Adipose tissue (tissue), 3 donors: ENCODE data around the gene TECTB. TPM values are rescaled to one million over a fixed set of nuclear protein-coding genes. Genes with fewer than 3 reads are reported as not detected.
"Not testable (repeated sequence)": the region's sequence is repeated elsewhere in the genome, so short reads cannot be mapped to it uniquely, and the experiment has no call there.

Experiments used
- H3K27ac ChIP-seq: one replicate; pipeline ENCODE4 v1.5.1; 2013; ENCODE audit warnings: low read depth, low read length
- WGBS, 3 donors: extraction: QIAGEN DNeasy Blood & Tissue Kit; methylation state at CpG; one replicate each; pipeline ENCODE4 v1.1.7; 2013; 5-methylcytosine and 5-hydroxymethylcytosine counted together
- polyA plus RNA-seq, 3 donors: library from polyadenylated mRNA; stranded (reverse); fragments of 200-250 nt; gene quantifications; one replicate each; pipeline ENCODE4 v1.2.3, GENCODE V29; 2013
- donor health status: healthy with polysubstance abuse.
- donor health status: Bipolar disorder and iron deficiency.
- donor health status: healthy.

The TECTB gene
- polyA plus RNA-seq, result under 1 TPM in 1 of 3 donors, not detected in 2; 0.03 TPM

DNA sequence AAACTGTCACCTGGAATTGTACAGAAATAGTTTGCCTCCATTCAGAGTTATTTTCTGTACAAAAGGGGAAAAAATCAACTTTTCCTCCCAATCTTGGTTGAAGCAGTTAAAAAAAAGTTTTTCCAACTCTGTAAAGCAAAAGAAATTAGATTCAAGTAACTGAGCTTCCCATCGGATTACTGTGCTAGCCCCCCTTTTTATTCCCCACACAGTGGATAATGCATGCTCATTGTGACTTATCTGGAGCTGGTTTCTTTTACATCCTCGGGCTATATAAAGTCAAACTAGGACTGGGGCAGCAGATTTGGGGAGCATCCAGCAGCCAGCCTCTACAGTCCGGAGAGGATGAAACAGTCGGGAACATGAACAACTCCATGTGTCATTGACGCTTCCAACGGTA, at the start of gene TECTB:
Gene TECTB, plus strand, starts transcription at position 301 of the 400 bp plus-strand sequence. CDS start 335 bp downstream, outside the sequence.
- no peak within 1 kb of the TSS for H3K27ac ChIP-seq
- 68 to 75% (median 74%) methylated on average over 6 of the region's 6 CpGs for WGBS, 3 donors

DNA sequence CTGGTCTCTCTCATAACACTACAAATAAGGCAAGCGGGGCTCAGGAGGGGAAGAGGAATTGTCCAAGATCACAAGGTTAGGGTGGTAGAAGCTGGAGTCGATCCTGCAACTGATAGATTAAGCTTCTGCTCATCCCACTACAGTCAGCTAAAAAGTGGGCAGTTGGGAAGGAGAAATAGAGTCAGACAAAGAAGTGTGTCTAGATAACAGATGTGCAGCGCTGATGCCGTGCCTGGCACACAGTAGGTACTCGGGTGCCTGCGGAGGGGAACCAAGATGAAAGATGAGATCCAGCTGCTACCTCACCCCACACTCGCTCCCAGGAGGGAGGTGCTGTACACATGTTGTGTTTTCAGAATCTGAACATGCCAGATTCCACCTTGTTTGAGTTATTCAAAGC, 48.1 kb upstream of the TECTB start:
- WGBS, 3 donors, result 59 to 83% (median 76%) methylated on average over 7 of the region's 7 CpGs
- no peak overlapping the region for H3K27ac ChIP-seq

DNA sequence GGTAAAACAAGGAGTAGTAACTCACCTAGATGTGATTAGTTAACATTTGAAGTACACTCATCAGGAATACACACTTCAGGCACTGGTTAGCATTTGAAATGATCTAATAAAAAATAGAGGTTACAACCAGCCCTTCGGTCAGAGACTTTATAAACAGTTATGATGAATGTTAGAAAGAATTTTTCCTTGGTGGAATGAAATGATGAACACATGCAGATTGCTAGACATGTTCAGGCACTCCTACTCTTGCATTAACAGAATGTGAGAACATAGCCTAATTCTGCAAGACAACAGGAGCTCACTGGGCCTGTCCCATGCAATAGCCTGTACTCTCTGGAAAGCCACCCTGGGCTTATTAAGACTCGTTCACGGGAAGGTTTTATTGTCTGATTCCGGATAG, 47.3 kb upstream of the TECTB start:
- H3K27ac ChIP-seq, result no peak overlapping the region
- WGBS, 3 donors, result 57 to 78% (median 77%) methylated on average over 4 of the region's 4 CpGs

DNA sequence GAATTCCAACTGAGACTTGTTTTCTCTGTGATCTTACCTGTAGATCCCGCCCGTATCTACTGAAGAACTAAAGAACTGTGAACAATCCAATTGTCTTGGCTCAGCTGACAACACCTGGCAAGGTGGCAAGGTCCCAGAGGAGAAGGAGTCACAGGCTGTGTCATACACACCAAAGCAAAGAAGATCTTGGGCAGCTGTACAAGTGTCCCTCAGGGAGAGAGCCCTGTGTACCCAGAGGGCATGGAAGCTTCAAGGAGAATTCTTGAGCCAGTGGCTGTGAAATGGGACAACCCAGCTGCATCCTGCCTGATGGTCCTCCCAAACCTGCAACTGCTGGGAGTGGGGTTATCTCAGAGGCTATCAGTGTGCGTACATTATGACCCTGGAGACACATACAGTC, 46.7 kb upstream of the TECTB start:
- H3K27ac ChIP-seq, result no peak overlapping the region
- WGBS, 3 donors, result 74 to 92% (median 85%) methylated on average over 3 of the region's 3 CpGs

DNA sequence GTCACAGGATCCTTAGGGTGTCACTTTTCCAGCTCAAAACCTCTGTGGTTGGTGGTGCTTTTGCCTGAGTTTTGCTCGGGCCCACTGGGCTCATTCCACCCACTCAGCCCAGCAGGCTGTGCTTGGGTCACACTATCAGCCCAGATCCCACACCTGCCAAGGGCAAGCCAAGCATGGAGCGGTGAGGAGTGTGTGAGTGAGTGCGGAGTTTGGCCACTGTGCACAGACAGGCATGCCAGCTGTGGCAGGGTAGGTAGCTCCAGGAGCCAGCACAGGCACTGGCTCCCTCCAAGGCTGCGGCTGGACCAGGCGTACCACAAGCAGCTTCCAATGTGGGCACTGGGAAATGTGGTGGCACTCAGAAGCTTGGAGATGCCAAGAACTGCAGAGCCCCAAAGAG, 43.9 kb upstream of the TECTB start:
- WGBS, 3 donors, result 85 to 96% (median 94%) methylated on average over 5 of the region's 5 CpGs
- no peak overlapping the region for H3K27ac ChIP-seq

DNA sequence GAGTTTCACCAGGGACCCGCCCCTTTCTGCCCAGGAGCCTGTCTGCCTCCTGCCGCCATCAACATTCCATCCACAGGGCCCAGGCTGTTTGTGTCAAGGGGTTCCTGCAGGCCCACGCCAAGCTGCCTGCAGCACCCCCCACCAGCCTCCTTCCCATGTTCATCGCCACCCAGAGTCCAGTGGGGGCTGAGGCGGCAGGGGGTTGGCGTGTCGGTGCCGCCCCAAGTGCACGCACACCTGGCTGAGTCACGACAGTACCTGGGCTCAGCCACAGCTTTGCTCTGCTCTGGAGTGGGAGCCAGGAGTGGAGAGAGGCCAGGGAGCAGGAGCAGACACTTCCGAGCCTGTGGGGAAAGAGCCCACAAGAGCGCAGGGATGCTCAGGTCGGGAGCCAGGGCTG, 42.8 kb upstream of the TECTB start:
- 86 to 96% (median 95%) methylated on average over 13 of the region's 13 CpGs for WGBS, 3 donors

DNA sequence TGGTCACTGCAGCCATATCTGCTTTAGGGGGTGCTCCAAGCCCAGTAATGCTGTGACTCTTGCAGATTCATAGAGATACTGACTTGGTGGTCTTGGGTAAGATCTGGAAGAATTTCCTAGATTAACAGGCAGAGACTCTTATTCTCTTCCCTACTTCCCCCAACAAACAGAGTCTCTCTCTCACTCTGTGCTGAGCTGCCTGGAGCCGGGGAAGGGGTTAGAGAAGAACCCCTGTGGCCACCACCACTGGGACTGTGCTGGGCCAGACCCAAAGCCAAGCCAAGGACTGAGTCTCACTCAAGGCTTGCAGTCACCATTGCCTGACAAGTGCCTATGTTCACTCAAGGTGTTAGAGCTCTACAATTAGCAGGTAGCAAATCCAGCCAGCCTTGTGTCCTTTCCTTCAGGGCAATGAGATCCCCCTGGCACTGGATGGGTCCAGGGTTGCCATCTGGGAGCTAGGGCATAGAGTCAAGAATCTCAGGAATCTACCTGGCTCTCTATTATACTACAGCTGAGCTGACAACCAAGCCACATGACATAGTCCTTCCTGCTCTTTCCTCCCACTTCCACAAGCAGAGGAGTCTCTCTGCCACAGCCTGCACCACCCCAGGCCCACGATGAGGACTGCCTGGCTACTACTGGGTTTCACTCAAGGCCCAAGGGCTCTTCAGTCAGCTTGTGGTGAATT, 41.4 kb upstream of the TECTB start:
- H3K27ac ChIP-seq, result no peak overlapping the region
- WGBS, 3 donors, result 51 to 73% (median 57%) methylated on average over 2 of the region's 2 CpGs

More for the DNA sequence above, 42.8 kb upstream of the TECTB start:
- H3K27ac ChIP-seq, result no peak overlapping the region

DNA sequence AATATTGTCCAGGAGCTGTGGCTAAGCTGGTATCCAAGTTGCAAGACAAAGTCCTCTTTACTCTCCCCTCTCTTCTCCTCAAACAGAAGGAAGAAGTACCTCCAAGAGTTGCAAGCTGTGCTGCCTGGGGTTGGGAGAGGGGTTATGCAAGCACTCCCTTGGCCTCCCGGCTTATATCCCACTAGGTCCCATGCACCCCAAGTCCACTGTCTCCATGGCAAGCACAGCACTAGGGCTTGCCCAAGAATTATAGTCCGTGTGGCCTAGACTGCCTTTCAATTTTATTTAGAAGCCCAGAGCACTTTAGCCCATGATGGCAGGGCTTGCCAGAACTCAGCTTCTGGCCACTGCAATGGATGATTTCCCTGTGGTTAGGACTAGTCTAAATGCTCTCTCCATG, 40.4 kb upstream of the TECTB start:
- H3K27ac ChIP-seq, result no peak overlapping the region
- 63 to 88% (median 78%) methylated on average over 2 of the region's 2 CpGs for whole genome bisulfite sequencing, 3 donors

DNA sequence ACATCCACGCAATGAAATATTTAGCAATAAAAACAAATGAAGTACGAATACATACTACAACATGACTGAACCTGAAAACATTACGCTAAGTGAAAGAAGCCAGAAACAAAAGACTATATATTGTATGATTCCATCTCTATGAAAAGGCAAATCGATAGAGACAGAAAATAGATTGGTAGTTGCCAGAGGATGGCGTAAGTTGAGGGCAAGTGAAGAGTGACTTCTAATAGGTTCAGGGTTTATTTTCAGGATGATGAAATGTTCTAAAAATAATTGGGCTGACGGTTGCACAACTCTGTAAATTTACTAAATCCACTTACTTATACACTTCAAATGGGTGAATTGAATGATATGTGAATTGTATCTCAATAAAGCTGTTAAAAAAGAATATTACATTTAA, 39.5 kb upstream of the TECTB start:
- 80 to 84% (median 82%) methylated on average over 6 of the region's 6 CpGs for WGBS, 3 donors
- no peak overlapping the region for H3K27ac ChIP-seq

DNA sequence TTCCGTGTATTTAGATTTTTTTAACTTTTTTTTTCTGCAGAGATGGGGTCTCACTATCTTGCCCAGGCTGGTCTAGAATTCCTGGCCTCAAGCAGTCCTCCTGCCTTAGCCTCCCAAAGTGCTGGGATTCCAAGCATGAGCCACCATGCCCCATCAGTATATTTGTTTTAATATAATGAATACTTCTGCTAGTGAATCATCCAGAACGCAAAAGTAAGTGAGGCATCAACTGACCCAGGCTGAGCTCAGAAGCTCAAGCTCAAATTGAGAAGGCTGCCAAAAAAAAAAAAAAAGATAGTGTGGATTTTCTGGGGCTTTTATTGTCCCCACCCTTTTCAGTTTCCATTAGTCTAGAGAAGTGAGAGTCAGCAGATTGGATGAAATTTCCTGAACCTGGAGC, 39.0 kb upstream of the TECTB start:
- no peak overlapping the region for H3K27ac ChIP-seq
- 85 to 87% (median 87%) methylated on average over 2 of the region's 2 CpGs for WGBS, 3 donors

DNA sequence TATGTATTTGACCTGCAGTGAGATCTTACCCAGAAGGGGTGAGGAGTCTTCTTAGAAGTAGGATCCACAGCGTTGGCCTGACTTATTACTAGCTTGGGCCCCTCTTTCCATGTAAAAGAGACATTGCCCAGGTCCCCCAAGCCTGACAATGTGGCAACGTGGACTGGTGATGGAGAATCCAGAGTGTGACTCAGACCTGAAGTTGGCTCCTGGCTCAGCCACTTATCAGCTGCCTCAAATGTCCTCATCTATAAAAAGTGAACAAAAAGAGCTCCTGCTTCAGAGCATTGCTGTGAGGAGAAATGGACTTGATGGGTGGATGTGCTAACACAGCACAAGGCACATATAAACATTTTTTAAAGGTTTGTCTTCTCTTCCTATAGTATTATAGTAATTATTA, 35.4 kb upstream of the TECTB start:
- WGBS, 3 donors, result 57 to 72% (median 67%) methylated on average over 2 of the region's 2 CpGs
- H3K27ac ChIP-seq, result no peak overlapping the region

DNA sequence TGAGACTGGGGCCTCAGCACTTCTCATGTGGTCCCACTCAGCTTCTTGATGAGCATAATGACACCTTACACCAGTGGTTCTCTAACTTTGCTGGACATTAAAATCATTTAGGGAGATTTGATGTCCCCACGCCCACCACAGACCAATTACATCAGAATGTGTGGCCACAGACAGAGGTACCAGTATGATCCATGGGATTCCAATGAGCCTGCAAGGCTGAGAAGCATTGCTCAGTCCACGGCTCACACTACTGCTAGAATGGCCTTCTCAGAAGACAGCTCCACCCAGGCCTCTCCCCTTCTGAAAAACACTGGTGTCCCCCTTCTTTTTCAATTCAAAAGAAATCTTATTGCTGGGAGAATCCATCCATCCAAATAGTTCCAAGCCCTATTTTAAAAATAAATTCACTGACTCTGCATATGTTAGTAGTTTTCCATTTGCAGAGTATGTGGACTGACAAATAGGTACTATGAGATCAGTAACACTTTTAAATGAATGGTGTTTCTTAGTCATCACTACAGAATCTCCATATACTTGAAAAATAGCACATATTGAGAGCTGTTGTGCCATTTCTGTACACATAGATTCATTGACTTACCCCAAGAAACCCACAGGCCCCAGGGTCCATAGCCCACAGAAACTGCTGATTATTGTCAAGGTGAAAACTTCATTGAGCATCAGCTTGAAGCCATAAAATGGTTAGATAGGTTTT, 34.5 kb upstream of the TECTB start:
- H3K27ac ChIP-seq, result no peak overlapping the region
- 73 to 91% (median 78%) methylated on average over 2 of the region's 2 CpGs for whole genome bisulfite sequencing, 3 donors

DNA sequence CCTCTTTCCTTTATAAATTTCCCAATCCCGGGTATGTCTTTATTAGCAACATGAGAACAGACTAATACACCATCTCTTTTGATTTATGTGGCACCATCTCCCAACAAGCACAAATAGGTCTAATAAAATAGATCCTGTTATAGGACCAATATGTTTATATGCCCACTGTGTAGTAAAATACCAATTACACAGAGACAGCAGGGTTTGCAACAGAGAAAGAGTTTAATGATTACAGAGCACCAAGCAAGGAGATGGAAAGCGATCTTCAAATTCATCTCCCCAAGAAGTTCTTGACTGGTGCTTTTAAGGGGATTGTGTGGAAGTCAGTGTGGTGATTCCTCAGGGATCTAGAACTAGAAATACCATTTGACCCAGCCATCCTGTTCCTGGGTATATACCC, 33.5 kb upstream of the TECTB start:
- no peak overlapping the region for H3K27ac ChIP-seq
- 95 to 97% (median 96%) methylated on average over 2 of the region's 2 CpGs for WGBS, 3 donors

DNA sequence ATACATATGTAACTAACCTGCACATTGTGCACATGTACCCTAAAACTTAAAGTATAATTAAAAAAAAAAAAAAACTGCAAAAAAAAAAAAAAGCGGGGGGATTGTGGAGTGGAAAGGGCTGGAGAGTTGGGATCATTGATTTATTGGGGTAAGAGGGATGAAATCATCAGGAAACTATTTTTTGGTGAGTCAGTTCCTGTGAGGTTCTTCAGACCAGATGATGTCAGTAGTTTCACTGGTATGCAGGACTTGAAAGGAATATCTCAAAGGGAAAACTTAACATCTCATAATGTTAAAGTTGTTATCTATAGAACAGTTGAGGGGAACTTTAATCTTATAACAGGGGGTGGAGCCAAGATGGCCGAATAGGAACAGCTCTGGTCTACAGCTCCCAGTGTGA, 32.6 kb upstream of the TECTB start:
- WGBS, 3 donors, result 36 to 86% (median 74%) methylated on average over 2 of the region's 2 CpGs
- no peak overlapping the region for H3K27ac ChIP-seq

DNA sequence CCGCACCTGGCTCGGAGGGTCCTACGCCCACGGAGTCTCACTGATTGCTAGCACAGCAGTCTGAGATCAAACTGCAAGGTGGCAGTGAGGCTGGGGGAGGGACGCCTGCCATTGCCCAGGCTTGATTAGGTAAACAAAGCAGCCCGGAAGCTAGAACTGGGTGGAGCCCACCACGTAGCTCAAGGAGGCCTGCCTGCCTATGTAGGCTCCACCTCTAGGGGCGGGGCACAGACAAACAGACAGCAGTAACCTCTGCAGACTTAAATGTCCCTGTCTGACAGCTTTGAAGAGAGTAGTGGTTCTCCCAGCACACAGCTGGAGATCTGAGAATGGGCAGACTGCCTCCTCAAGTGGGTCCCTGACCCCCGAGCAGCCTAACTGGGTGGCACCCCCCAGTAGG, 32.0 kb upstream of the TECTB start:
- not testable (repeated sequence) for H3K27ac ChIP-seq
- WGBS, 3 donors, result 17 to 83% (median 81%) methylated on average over 2 to 9 of the region's 9 CpGs

DNA sequence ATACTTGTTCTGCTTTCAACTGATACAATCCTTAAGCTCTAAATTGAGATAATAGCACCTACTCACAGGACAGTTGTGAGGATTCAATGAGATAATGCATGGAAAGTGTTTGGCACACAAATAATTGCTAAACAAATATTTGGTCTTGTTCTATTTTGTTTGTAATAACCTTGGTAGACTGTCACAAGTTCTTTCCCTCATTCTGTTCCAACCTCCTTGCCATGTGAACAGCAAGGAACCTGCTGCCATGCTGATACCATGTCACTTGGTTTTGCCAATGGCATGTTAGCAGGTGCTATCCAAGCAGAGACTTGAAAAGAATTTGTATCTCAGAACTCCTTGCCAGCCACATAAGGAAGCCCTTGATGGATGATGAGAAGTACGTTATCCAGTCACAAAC, 24.8 kb upstream of the TECTB start:
- no peak overlapping the region for H3K27ac ChIP-seq
- WGBS, 3 donors, result 46 to 71% (median 70%) methylated on average over 1 of the region's 1 CpG

DNA sequence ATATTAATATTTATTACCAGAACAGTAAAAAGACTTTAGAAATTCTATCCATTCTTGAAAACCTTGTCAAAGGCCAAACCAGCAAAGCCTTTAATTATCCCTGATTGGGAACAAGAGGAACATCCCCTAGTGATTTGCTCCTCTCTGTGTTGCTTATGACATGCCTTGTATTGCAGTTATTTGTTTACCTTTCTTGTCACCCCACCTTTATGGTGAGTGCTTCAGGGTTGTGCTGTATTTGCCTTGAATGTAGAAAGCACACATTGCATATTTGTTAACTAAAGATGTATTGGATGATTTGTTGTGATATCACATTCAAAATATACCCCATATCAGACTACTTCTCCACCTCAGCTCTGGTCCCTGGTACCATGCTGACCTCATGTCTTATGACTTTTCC, 23.5 kb upstream of the TECTB start:
- H3K27ac ChIP-seq, result no peak overlapping the region

DNA sequence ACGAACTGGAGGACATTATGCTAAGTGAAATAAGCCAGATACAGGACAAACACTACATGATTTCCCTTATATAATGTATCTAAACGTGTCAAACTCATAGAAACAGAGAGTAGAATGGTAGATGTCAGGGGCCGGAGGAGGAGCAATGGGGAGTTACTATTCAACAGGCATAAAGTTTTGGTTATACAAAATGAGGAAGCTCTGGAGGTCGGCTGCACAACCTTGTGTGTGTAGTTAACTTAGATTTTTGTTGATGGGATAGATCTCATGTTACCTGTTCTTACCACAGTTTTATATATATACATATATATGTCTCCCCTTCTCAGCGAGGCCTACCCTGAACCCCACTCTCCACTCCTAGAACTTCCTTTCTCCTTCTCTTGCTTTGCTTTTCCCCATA, 22.4 kb upstream of the TECTB start:
- 73 to 86% (median 74%) methylated on average over 5 of the region's 5 CpGs for WGBS, 3 donors
- no peak overlapping the region for H3K27ac ChIP-seq

DNA sequence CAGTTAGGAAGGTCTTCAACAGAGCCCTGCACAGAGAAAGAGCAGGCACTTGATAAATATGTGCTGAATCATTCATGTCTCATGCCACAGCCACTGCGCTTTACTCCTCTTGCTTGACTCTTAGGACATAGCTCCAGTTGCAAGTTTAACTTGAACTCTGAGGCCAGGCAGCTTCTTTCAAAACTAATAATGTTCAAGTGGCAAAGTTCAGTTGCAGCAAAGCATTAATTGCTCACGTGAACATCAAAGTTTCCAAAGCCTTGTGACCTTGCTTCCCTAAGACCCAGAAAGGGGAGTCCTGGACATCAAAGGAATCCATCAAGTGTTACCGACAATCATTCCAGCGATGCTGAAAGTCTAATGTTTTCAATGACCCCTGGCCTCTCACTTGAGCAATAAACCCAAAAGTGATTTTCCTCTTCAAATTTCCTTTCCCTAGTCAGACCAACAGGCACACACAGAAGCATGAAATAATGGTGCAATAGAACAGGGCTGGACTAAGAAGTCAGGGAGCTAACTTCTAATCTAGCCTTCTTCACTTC, 21.8 kb upstream of the TECTB start:
- no peak overlapping the region for H3K27ac ChIP-seq
- 41 to 60% (median 52%) methylated on average over 4 of the region's 4 CpGs for WGBS, 3 donors

DNA sequence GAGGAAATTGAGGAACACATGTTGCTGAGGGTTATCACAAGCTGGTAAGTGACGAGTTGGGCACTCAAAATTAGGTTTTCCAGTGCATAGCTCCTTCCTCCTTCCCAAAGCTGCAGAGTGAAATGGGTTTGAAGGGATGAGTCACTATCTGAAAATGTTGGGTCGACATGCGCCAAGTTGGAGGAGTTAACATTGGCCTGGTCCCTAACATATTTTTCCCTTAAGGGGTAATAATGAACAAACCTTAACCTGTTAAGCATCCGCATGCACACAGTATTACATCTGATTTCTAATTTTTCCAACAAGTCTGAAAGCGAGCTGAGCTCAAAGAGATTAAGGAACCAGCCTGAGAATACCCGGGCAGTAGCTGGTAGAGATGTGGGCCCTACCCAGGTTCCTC, 20.7 kb upstream of the TECTB start:
- 76 to 85% (median 77%) methylated on average over 6 of the region's 6 CpGs for WGBS, 3 donors
- no peak overlapping the region for H3K27ac ChIP-seq
